ENCODE data around the gene RIC8A.
"Not testable (repeated sequence)": the region's sequence is repeated elsewhere in the genome, so short reads cannot be mapped to it uniquely, and the experiment has no call there.

RIC8A gene

GRCh38 chr11:220641-221215 is 13.2 kb downstream of the RIC8A start:
- DNase-seq: not testable (repeated sequence)

DNA sequence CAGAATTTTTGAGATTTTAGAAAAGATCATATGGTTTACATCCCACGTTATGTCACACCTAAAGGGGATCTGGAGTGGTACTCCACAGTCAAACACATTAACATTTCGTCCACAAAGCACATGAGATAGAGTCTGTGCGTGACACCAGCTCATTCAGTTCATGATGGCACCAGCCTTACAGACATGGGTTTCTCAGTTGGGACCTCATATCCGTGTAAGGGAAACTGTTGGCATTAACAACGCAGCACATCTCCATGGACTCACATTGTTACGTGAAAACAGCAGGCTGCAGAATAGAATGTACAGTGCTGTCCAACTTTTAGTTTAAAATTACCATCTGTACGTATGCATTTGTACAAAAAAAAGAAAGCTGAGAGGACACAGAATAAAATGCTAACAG is 14.0 kb downstream of the RIC8A start:
- DNase-seq: no peak

DNA sequence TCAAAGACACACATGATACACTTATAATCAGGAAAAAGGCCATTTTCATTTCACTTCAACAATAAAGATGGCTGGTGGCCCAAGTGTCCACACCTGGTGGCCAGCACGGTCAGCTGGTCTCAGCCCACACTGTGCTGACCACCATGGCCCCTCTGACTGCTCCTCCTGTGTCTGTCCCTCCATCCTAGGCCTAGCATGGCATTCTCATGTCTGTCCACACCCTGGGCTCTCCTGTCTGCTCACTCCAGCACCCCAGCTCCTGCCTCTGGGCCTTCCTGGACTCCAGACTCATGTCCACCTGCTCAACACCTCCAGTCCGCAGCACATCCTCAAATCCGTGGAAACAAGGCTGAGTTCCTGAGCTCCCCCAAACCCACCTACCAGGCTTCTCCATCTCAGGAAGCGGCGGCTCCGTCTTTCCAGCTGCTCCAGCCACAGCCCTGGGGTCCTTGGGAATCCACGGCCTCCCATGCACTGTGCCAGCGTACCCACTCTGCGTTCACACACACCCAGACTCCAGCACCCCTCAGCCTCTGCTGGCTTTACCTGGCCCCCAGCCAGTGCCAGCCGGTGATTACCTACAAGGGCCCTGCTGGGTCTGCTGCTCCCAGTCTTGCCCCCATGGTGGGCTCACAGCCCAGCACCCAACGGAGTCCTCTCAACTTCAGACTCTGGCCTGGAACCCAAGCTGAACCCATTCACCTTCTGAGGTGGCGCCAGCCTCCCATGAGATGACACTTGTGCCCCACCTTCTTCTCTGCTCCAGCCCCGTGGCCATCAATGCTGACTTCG is 14.7 kb downstream of the RIC8A start:
- no peak for DNase-seq

DNA sequence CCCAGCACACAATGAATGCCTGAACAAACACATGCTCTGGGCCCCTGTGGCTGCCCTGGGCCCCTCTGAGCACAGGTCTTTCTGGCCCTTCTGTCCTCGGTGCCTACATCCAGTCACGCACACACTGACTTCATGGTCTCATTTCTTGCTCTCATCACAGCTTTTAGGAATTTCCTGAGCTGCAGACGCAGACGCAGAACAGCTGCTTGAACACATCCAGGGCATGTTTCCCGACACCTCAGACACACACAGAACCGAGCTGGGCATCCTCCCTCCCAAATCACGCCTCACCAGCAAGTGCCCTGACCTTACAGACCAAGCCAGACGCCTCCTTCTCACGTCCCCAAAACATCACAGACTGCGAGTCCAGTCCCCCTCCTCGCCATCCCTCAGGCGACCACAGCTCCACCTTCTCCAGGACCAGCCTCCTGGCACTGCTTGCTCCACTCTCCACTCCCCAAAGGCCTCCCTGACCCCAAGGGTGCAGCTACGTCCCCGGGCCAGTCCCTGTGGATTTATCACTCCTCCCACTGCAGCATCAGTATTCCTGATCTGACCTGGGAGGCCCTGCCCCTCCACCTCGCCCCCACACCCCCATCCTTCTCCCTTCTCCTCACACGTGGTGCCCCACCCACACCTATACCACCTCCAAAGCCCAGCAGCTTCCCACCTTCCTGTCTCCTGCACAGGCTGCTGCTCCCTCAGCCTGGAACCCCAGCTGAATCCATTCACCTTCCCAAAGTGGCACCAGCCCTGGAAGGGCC is 15.7 kb downstream of the RIC8A start:
- no peak for DNase-seq

GRCh38 chr11:223884-224283 is 16.4 kb downstream of the RIC8A start:
- DNase-seq: no peak

- no peak for DNase-seq
Measured at GRCh38 chr11:224424-224823, 16.9 kb downstream of the RIC8A start.

DNA sequence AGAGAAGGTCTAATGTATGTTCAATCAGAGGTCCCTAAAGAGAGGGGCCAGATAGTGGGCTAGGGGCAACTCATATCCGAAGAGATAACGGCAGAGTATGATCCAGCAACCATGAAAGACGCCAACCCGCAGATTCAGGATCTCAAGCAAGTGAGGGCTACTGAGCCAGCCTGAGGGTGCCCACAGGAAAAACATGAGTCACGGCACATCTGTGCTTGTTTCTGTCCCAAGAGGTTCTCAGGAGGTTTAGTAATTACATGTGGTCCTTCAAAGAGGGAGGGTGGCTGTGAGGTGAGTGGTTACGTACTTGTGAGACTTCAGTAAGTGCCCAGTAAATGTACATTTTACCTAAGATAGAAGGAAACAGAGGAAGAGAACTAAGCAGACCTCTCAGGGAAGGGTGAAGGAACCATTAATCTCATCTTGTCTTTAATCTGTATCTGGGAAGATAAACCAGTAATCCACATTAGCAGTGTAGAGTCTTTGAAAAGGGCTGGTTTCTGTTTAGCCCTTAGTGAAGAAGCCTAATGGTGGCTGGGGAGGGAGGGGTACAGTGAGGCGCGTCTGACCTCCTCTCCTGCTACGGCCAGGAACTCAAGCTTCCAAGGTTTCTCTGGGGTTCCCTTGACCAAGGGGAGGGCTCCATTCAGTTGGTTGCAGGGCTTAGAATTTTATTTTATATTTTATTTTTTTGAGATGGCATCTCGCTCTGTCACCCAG is 18.4 kb downstream of the RIC8A start:
- DNase-seq: no peak

DNA sequence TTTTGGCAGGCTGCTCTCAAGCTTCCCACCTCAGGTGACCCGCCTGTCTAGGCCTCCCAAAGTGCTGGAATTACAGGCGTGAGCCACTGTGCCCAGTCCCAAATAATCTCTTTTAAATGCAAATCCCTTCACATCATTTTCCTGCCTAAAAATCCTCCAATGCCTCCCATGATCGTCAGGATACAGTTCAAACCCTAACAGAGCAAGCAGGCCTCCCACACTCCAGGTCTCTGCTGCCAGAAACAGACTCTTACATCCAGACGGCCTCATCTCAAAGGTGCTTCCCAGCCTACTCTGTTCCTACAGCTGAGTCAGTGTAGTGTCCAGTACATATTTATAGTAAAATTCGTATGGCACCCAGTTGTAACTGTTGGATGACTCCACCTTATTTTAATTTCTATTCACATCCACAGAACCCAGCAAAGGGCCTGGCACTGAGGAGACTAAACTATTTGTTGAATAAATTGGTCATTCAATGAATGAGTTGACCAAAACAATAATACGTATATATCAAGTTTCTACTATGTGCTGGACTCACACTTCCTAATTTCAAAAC is 20.4 kb downstream of the RIC8A start:
- no peak for DNase-seq

DNA sequence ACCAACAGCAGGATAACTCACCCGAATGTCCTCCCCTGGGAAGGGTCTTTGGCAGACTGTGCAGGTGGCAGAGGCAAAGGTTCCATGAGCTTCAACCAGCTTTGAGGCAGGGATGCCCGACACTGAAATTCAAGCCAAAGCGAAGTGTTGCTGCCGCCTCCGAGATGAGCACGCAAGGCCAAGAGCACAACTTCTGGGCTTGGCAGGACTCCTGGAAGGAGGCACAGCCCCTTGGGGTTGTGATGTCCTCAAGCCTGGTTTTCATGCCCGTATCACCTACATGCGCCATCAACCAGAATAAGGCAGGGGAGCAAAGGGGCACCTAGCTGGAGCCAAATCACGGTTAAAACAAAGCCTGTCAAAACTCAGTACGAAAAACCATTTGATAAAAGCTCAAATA is 22.9 kb downstream of the RIC8A start:
- DNase-seq: no peak

- no peak for DNase-seq
Measured at GRCh38 chr11:232783-233565, 25.5 kb downstream of the RIC8A start.

DNA sequence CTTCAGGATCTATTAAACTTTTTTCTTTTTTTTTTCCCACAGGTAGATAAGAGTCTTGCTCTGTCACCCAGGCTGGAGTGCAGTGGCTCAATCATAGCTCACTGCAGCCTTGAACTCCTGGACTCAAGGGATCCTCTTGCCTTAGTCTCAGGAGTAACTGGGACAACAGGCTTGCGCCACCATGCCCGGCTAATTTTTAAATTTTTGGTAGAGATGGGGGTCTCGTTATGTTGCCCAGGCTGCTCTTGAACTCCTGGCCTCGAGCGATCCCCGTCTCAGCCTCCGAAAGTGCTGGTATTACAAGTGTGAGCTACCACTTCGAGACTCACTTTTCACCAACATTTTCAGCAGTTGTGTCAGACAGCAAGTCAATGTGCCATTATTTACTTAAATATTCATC is 27.7 kb downstream of the RIC8A start:
- DNase-seq: no peak

DNA sequence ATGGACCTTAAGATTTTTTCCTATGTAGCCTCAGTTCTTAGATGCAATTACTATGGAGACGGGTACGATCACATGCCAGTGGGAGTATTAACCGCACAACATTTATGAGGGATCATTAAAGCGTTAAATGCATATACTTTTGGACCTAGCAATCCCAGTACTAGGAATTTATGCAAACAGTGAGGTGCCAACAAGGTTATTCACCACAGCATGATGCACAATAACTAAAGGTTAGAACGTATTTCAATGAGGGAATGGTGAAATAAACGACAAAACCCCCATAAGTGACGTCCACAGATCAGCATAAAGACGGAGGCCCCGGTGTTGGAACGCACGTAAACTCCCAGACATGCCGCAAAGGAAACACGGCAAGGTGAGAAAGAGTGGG is 28.1 kb downstream of the RIC8A start:
- DNase-seq: peak; percentile 66

- peak; percentile 66 for DNase-seq
Measured at GRCh38 chr11:235997-236773, 28.7 kb downstream of the RIC8A start, which contains the start of gene SIRT3. TSS of gene SIRT3 (minus strand) at chr11:236342. CDS start at chr11:236328, 14 bp downstream.

GRCh38 chr11:236774-237767 is 29.6 kb downstream of the RIC8A start, which contains the start of gene PSMD13:
TSS of gene PSMD13 (plus strand) at chr11:236976. CDS start at chr11:237050, 74 bp downstream.
- DNase-seq: peak; percentile 61

- not testable (repeated sequence) for DNase-seq
Measured at GRCh38 chr11:238346-238745, 30.8 kb downstream of the RIC8A start.

- DNase-seq: no peak
Measured at GRCh38 chr11:240315-240714, 32.8 kb downstream of the RIC8A start.

- DNase-seq: no peak
Measured at GRCh38 chr11:241634-242033, 34.1 kb downstream of the RIC8A start.

- DNase-seq: no peak
Measured at GRCh38 chr11:244376-244775, 36.9 kb downstream of the RIC8A start.

DNA sequence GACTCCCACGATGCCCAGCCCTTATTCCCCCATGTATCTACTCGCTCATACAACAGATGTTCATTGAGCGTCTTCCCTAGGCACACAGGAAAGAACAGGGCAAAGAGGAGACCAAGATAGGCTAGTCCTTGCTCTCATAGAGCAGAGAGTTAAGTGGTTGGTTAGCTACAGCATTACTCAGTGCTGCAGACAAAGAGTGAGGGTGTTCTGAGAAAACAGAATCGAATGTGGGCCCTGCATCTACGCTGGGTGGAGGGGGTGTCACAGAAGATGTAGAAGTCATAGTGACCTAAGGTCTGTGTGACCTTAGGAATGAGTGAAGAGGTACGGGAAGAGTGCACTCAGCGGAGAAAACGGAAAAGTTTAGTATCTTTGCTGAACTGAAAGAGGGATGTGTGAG is 41.6 kb downstream of the RIC8A start:
- DNase-seq: no peak

DNA sequence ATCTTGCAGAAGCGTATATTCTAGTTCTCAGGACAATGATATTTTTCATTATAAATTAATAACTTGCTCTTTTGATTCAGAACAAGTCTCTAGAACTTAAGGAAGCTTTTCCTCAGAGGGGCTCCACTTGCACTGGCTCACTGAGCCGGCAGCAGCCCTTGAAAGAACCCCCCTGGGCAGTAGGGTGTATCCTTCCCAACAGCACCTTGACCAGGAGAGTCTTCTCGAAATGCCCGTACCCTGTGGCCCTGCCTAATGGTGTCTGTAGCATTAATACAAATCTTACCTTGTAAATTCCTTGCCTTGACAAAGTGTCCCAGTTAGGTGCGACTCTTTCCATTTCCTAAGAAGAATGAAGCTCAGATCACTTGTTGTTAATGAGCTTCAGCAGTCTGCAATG is 42.8 kb downstream of the RIC8A start:
- DNase-seq: no peak

Data from kidney glomerular epithelial cell (primary cell).